Activated CD8-positive, alpha-beta T cell treated with anti-CD3 and anti-CD28 coated beads, Interleukin-2, amount 10 ng/mL, durations not matched to agents 7 days and 5 days (primary cell): ENCODE data around the gene PGAP3. TPM values are rescaled to one million over a fixed set of nuclear protein-coding genes. Genes with fewer than 3 reads are reported as not detected.
"Not testable (repeated sequence)": the region's sequence is repeated elsewhere in the genome, so short reads cannot be mapped to it uniquely, and the experiment has no call there.

ENCODE experiments used
- ATAC-seq: fragments of 150-1000 bp; cut with Tn5 transposase; one replicate; pipeline ENCODE4 v1.10.0; 2021; ENCODE audit warnings: moderate library complexity
- CTCF ChIA-PET: fragments of 350-600 bp; sonication (Branson Sonifier 250); formaldehyde crosslinking; loops from one replicate; lab custom pipeline; 2021; ENCODE audit warnings: antibody characterized with exemption; lab: Charles Lee
- POLR2A ChIA-PET: fragments of 350-600 bp; sonication (Branson Sonifier 250); formaldehyde crosslinking; loops from one replicate; lab custom pipeline; 2021; ENCODE audit warnings: antibody characterized with exemption; lab: Charles Lee
- DNase-seq: peaks from one replicate; pipeline ENCODE4 v3.0.0-alpha.2; 2020
- H3K27ac Mint-ChIP-seq: one replicate; pipeline ENCODE4 v1.8.0; 2021; ENCODE audit warnings: mild to moderate bottlenecking, mixed read lengths
- H3K27me3 Mint-ChIP-seq: one replicate; pipeline ENCODE4 v1.8.0; 2021; ENCODE audit warnings: low read depth, mixed read lengths
- H3K36me3 Mint-ChIP-seq: one replicate; pipeline ENCODE4 v1.8.0; 2021; ENCODE audit warnings: low read depth, mixed read lengths
- H3K4me1 Mint-ChIP-seq: one replicate; pipeline ENCODE4 v1.8.0; 2021; ENCODE audit warnings: low read depth, mixed read lengths
- H3K4me3 Mint-ChIP-seq: one replicate; pipeline ENCODE4 v1.8.0; 2021; ENCODE audit warnings: mild to moderate bottlenecking, mixed read lengths
- H3K9me3 Mint-ChIP-seq: one replicate; pipeline ENCODE4 v1.8.0; 2022; ENCODE audit warnings: mixed read lengths; ENCODE audit not compliant: insufficient read depth
- total RNA-seq, 2 experiments: library from RNA; stranded (reverse); gene quantifications; one replicate each; pipeline ENCODE4 v1.2.3, GENCODE V29; 2021

PGAP3 gene
- total RNA-seq, 2 experiments from 2014 or later, result 12.3 to 14.7 TPM

DNA sequence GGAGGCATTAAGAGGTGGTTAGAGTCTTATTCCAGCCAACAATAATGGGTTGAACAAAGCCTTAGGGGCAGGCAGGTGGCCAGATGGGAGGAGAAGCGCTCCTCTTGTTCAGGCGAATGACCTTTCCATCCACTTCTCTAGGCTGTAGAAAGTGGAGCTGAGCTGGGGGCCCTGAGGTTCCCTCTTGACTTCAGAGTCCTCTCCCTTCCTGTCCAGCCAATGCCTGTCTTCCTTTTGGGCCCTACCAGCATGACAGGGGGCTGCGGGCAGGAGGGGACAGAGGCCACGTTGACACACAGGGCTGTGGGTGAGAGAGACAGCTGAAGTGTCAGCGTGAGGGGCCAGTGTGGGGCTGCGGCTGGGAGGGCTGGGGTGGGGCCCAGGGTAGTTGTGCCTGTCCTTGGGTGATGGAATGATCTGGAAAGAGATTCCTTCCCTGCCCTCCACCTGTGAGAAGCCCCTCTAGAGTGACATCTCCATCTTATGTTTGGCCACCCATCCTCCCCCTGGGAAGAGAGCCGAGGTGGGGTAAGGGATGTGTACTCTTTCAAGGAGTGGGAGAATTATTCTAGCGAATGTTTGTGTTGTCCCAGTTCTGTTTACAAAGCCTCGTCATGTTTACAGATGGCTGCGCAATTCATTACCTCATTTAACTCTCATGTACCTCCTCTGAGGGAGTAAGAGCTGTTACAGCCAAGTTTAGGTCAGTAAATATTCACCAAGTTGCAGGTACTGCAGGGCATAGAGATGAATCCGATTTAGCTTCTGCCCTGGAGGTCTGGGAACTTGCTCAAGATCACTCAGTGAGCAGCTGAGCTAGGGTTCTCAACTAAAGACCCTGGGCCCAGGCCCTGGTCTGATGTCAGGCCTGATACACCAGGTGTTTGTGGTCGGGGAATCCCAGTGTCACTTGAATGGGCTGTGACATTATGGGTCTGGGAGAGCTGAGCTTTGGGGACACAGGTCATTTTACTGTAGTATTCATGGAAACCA lies 15.3 kb upstream of the PGAP3 start:
- H3K4me1 Mint-ChIP-seq, result peaks cover 18% of the 10 kb centered on the region
- peaks cover 25% of the 10 kb centered on the region for H3K27me3 Mint-ChIP-seq
- no peak overlapping the region for H3K4me3 Mint-ChIP-seq
- ChIA-PET CTCF (interaction anchor here (0.8 to 2.1 kb wide), 5 partner anchors 8 to 81 kb away, joined by 3 to 10 read pairs (median 4); no protein-coding TSS in a partner anchor), POLR2A (interaction anchor here (0.6 to 2.5 kb wide), 3 partner anchors 15 to 78 kb away, joined by 3 to 9 read pairs (median 3); partner anchors contain the start of gene PGAP3)
- ATAC-seq (no peak), DNase-seq (no peak)
- H3K27ac Mint-ChIP-seq, result no peak overlapping the region
- peaks cover 2% of the 10 kb centered on the region for H3K36me3 Mint-ChIP-seq
- H3K9me3 Mint-ChIP-seq, result no peaks in the 10 kb centered on the region

DNA sequence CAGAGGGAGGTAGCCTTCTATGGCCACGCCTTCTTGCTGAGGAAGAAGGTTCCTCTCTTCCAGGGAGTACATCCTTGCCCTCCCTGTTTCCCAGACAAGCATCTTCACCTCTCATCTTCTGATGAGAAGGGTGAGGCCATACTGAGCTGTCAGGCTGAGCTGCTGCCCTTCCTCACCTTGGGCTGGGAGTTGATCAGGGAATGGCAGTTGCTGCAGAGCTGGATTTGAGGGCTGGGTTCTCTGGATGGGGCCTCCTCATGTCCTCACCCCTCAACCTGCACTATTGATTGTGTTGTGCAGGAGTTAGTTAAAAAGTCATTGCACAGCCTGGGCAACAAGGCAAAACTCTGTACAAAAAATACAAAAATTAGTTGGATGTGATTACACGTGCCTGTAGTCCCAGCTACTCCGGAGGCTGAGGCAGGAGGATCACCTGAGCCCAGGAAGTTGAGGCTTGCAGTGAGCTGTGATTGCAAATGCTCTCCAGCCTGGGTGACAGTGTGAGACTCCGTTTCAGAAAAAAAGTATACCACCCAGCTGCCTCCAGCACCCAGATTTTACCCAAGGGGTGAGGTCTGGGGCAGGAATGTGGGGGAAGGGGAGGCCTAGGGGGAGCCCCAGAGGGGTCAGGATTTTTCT lies 14.0 kb upstream of the PGAP3 start:
- H3K4me3 Mint-ChIP-seq, result no peak overlapping the region
- H3K27me3 Mint-ChIP-seq, result peaks cover 25% of the 10 kb centered on the region
- POLR2A ChIA-PET, result interaction anchor here (2.5 kb wide), 1 partner anchor 14 kb away, joined by 9 read pairs; the partner anchor contains the start of gene PGAP3
- H3K4me1 Mint-ChIP-seq, result peaks cover 12% of the 10 kb centered on the region
- H3K36me3 Mint-ChIP-seq, result peaks cover 2% of the 10 kb centered on the region
- ATAC-seq (no peak), DNase-seq (no peak)
- H3K27ac Mint-ChIP-seq, result no peak overlapping the region
- H3K9me3 Mint-ChIP-seq, result no peaks in the 10 kb centered on the region
- CTCF ChIA-PET, result interaction anchor here (1.3 to 2.1 kb wide), 2 partner anchors 67 to 79 kb away, joined by 3 to 10 read pairs; no protein-coding TSS in a partner anchor

DNA sequence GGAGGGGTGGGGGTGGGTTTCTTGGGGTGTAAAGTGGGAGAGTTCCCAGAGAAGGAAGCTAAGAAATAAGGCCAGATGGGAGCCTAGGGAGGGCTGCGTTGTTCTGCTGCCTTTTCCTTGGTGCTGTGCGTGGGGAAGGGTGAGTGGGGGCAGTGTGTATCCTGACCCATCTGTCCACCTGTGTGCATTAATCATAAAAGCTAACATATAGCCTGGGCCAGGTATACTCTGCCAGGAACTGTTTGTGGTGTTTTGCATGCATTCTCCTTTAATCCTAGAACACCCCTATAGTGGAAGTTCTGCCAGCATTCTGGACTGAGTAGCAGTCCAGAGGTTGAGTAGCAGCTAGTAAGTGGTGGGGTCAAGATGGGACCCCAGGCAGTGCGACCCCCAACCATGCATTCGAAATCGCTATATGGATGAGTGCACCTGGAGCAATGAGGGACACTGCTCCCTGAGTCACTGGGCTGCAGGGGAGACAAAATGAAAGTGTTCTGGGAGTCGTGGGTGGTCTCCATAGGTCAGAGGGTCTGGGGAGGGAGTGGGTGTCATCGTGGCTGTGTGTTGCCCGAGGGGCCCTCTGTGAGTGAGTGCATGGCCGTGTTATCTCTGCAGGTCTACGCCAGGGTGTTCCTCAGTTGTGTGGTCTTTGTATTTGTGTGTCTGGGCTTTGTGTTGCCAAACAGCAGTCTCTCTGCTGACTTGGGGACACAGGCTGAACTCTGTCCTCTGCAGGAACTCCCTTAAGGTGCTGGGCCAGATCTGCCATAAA lies 13.3 kb upstream of the PGAP3 start:
- no peak overlapping the region for H3K27ac Mint-ChIP-seq
- no peaks in the 10 kb centered on the region for H3K9me3 Mint-ChIP-seq
- no peak for DNase-seq
- peaks cover 2% of the 10 kb centered on the region for H3K36me3 Mint-ChIP-seq
- ATAC-seq, result peak; percentile 23
- CTCF ChIA-PET, result interaction anchor here (1.5 to 2.1 kb wide), 3 partner anchors 14 to 79 kb away, joined by 3 to 10 read pairs (median 6); partner anchors contain the start of gene PGAP3
- POLR2A ChIA-PET, result no interaction called here
- peaks cover 25% of the 10 kb centered on the region for H3K27me3 Mint-ChIP-seq
- no peak overlapping the region for H3K4me3 Mint-ChIP-seq
- H3K4me1 Mint-ChIP-seq, result peaks cover 8% of the 10 kb centered on the region

DNA sequence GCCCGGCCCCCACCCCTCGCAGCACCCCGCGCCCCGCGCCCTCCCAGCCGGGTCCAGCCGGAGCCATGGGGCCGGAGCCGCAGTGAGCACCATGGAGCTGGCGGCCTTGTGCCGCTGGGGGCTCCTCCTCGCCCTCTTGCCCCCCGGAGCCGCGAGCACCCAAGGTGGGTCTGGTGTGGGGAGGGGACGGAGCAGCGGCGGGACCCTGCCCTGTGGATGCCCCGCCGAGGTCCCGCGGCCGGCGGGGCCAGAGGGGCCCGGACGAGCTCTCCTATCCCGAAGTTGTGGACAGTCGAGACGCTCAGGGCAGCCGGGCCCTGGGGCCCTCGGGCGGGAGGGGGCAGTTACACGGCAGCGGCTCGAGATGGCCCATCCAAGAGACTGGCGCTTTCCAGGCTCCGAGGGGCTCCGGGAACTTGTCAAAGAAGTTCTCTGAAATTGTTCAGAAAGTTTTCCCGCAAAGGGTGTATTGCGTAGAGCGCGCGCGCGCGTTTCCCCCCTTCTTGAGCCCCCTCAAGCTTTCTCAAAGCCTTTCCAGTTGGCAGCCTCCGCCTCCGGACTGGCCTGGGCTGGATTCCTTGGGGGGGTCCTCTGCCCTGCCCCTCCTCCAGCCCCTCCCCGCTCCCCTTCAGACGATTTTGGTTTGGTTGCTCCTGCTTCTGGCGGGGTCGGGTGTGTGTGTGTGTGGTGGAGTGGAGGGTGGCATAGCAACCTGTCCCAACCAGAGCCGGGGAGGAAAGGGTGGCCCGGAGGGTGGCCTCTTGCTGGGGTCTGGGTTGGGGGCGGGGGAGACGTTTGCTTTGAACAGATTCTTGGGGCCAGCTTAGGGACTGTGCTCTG lies 12.5 kb upstream of the PGAP3 start:
- DNase-seq (no peak), ATAC-seq (peak; percentile 38)
- H3K9me3 Mint-ChIP-seq, result no peaks in the 10 kb centered on the region
- ChIA-PET CTCF (interaction anchor here (1.1 to 1.9 kb wide), 4 partner anchors 13 to 46 kb away, joined by 3 to 6 read pairs (median 3); partner anchors contain the start of gene PGAP3), POLR2A (interaction anchor here (1.3 kb wide), 1 partner anchor 29 kb away, joined by 3 read pairs; no protein-coding TSS in a partner anchor)
- no peak overlapping the region for H3K4me3 Mint-ChIP-seq
- H3K27ac Mint-ChIP-seq, result no peak overlapping the region
- H3K27me3 Mint-ChIP-seq, result peaks cover 25% of the 10 kb centered on the region
- peaks cover 8% of the 10 kb centered on the region for H3K4me1 Mint-ChIP-seq
- H3K36me3 Mint-ChIP-seq, result peaks cover 2% of the 10 kb centered on the region

DNA sequence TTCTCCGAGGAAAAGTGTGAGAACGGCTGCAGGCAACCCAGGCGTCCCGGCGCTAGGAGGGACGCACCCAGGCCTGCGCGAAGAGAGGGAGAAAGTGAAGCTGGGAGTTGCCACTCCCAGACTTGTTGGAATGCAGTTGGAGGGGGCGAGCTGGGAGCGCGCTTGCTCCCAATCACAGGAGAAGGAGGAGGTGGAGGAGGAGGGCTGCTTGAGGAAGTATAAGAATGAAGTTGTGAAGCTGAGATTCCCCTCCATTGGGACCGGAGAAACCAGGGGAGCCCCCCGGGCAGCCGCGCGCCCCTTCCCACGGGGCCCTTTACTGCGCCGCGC lies 11.9 kb upstream of the PGAP3 start, which contains the start of gene ERBB2:
Gene ERBB2 (plus strand): TSS at position 247 of the 330 bp plus-strand sequence. CDS start 175 bp downstream, outside the sequence.
- CTCF ChIA-PET, result interaction anchor here (1.1 to 1.9 kb wide), 3 partner anchors 19 to 46 kb away, joined by 3 to 6 read pairs (median 3); no protein-coding TSS in a partner anchor
- H3K27ac Mint-ChIP-seq, result no peak within 1 kb of the TSS
- H3K36me3 Mint-ChIP-seq, result peaks cover 2% of the 10 kb centered on the region
- DNase-seq, result no peak
- H3K27me3 Mint-ChIP-seq, result peaks cover 25% of the 10 kb centered on the region
- peaks cover 8% of the 10 kb centered on the region for H3K4me1 Mint-ChIP-seq
- no peak within 1 kb of the TSS for H3K4me3 Mint-ChIP-seq
- no peaks in the 10 kb centered on the region for H3K9me3 Mint-ChIP-seq
- POLR2A ChIA-PET, result interaction anchor here (1.3 kb wide), 1 partner anchor 30 kb away, joined by 3 read pairs; no protein-coding TSS in a partner anchor
- ATAC-seq, result no peak

DNA sequence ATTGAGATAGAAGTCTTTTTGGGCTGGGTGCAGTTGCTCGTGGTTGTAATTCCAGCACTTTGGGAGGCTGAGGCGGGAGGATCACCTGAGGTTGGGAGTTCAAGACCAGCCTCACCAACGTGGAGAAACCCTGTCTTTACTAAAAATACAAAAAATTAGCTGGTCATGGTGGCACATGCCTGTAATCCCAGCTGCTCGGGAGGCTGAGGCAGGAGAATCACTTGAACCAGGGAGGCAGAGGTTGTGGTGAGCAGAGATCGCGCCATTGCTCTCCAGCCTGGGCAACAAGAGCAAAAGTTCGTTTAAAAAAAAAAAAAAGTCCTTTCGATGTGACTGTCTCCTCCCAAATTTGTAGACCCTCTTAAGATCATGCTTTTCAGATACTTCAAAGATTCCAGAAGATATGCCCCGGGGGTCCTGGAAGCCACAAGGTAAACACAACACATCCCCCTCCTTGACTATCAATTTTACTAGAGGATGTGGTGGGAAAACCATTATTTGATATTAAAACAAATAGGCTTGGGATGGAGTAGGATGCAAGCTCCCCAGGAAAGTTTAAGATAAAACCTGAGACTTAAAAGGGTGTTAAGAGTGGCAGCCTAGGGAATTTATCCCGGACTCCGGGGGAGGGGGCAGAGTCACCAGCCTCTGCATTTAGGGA lies 11.4 kb upstream of the PGAP3 start:
- H3K36me3 Mint-ChIP-seq, ATAC-seq, H3K4me1 Mint-ChIP-seq, H3K4me3 Mint-ChIP-seq, H3K9me3 Mint-ChIP-seq, H3K27ac Mint-ChIP-seq, DNase-seq: not testable (repeated sequence)
- ChIA-PET CTCF (interaction anchor here (1.1 to 1.9 kb wide), 3 partner anchors 19 to 45 kb away, joined by 3 to 6 read pairs (median 3); no protein-coding TSS in a partner anchor), POLR2A (interaction anchor here (1.3 kb wide), 1 partner anchor 30 kb away, joined by 3 read pairs; no protein-coding TSS in a partner anchor)
- H3K27me3 Mint-ChIP-seq, result peaks cover 25% of the 10 kb centered on the region

DNA sequence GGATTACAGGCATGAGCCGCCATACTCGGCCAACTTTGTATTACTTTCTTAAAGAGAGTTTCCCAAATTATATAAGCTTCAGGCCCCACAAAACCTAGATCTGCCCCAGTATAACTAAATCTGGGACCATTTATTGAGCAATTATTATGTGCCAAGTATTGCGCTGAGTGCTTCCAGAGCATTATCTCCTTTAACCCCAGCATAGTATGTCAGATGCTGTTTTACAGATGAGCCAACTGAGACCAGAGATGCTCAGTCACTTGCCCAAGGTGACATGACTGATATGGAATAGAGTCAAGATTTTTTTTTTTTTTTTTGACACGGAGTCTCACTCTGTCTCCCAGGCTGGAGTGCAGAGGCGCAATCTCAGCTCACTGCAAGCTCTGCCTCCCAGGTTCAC lies 10.1 kb upstream of the PGAP3 start:
- peaks cover 6% of the 10 kb centered on the region for H3K4me1 Mint-ChIP-seq
- peaks cover 2% of the 10 kb centered on the region for H3K36me3 Mint-ChIP-seq
- H3K27me3 Mint-ChIP-seq, result peaks cover 25% of the 10 kb centered on the region
- POLR2A ChIA-PET, result no interaction called here
- no peaks in the 10 kb centered on the region for H3K9me3 Mint-ChIP-seq
- H3K27ac Mint-ChIP-seq, result no peak overlapping the region
- ATAC-seq (no peak), DNase-seq (no peak)
- H3K4me3 Mint-ChIP-seq, result no peak overlapping the region
- CTCF ChIA-PET, result interaction anchor here (1.0 to 4.2 kb wide), 2 partner anchors 75 to 76 kb away, joined by 3 to 15 read pairs; no protein-coding TSS in a partner anchor

DNA sequence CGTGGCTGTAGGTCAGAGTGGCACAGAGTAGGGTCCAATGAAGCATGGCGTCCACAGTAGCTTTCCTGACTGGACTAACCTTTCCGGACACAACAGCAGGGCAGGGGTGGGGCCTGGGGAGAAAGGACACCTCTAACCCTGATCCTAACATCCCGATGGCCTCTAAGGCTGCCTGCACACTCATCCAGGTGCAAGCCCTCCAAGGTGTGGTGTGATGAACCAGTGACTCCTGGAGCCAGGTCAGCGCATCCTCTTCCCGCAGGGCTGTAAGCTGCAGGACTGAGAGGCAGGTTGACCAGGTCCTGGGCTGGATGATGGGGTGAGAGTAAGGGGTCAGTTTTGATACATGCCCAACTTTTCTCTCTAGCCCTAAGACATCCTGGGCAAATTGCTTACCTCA lies 8.9 kb upstream of the PGAP3 start:
- no peak overlapping the region for H3K27ac Mint-ChIP-seq
- no peak for ATAC-seq
- CTCF ChIA-PET, result interaction anchor here (1.0 to 4.2 kb wide), 3 partner anchors 33 to 75 kb away, joined by 3 to 15 read pairs (median 3); no protein-coding TSS in a partner anchor

DNA sequence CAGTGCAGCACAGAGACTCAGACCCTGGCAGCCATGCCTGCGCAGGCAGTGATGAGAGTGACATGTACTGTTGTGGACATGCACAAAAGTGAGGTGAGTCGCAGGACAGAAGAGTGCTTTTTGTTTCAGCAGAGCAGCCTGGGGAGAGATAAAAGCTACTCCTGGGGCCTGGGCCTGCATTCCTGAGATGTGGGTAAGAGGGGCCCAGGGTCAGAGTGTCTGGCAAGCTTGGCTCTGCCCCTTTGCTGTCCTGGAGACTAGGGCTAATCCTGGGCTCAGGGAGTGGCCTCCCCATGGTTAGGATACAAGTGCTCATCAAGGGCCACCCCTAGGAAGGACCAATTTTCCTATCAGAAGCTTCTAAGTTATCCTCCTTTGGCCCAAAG lies 7.2 kb upstream of the PGAP3 start:
- Mint-ChIP-seq H3K36me3 (peaks cover 2% of the 10 kb centered on the region), H3K27me3 (peaks cover 11% of the 10 kb centered on the region)

More for the DNA sequence above, 8.9 kb upstream of the PGAP3 start:
- Mint-ChIP-seq H3K36me3 (peaks cover 2% of the 10 kb centered on the region), H3K4me1 (peaks cover 6% of the 10 kb centered on the region), H3K4me3 (no peak overlapping the region), H3K27me3 (peaks cover 24% of the 10 kb centered on the region), H3K9me3 (no peaks in the 10 kb centered on the region)
- no peak for DNase-seq
- POLR2A ChIA-PET, result no interaction called here

More for the DNA sequence above, 7.2 kb upstream of the PGAP3 start:
- ChIA-PET POLR2A (no interaction called here), CTCF (interaction anchor here (0.8 to 4.2 kb wide), 3 partner anchors 9 to 73 kb away, joined by 3 to 15 read pairs (median 4); no protein-coding TSS in a partner anchor)
- DNase-seq, result no peak
- H3K4me3 Mint-ChIP-seq, result no peak overlapping the region
- peak; percentile 44 for ATAC-seq
- peaks cover 6% of the 10 kb centered on the region for H3K4me1 Mint-ChIP-seq
- no peaks in the 10 kb centered on the region for H3K9me3 Mint-ChIP-seq
- H3K27ac Mint-ChIP-seq, result no peak overlapping the region
